Medulla oblongata (tissue), 1 donor: ENCODE data around the gene RNF8.
"Not testable (repeated sequence)": the region's sequence is repeated elsewhere in the genome, so short reads cannot be mapped to it uniquely, and the experiment has no call there.

Experiments used
- DNase-seq: peaks from one replicate; pipeline ENCODE4 v3.0.0-alpha.2; 2015; ENCODE audit errors: extremely low spot score

RNF8 gene

GRCh38 chr6:37321101-37321500, 32.7 kb upstream of the RNF8 start:
- no peak for DNase-seq

- DNase-seq: no peak
Observed at GRCh38 chr6:37321516-37322415, 32.0 kb upstream of the RNF8 start.

DNA sequence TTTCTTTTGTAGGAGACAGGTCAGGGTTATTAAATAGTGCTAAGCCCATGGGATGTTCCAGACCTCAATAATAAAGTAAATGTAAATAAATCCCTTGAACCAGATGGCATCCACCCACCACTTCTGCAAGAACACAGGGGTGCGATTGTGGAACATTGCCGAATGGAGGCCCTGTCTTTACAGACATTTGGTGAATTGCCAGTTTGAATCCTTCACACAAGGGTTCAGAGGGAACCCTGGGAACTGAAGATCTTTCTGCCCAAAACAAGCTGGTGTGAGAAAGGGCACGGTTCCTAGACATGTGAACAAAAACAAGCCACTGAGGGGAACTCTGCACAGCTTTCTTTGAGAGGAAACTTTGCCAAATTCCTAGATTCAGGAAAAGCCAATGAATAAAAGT, 30.2 kb upstream of the RNF8 start:
- peak; percentile 53 for DNase-seq

GRCh38 chr6:37324131-37325033, 29.4 kb upstream of the RNF8 start:
- DNase-seq: no peak

GRCh38 chr6:37330345-37330744, 23.4 kb upstream of the RNF8 start:
- DNase-seq: not testable (repeated sequence)

DNA sequence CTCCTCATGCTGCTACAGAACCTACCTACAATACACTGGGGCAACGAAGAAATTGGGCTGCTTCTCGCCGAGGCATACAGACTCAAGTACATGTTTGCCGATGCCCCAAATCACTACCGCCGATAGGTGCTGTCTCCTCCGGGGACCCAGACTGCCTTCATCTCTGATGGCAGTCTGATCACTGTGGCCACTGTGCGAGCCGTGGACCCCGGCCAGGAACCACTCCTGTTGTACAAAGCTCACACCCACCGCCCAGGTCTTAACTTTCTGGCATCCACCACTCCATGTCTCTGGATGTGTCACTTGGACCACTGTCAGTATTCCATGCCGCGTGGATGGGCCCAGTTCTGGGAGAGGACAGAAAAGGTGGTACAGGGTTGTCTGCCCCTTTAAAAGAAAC, 22.7 kb upstream of the RNF8 start:
- no peak for DNase-seq

DNA sequence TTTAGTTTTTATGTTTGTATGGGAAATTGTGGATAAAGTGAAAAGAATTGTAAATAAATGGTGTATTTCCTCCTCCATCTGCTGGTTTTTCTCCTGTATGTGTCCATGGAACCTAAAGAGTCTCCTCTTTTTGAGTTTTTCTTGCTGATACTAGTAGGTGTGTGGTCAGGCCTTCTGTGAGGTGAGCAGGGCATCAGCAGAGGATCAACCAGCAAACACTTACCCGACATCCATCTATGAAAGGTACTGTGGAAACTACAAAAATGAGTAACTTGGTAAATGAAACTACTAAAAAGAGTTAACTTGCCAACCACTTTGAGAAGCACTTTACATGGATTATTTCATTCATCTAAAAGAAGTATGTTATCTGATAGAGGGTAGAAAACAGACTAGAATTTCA, 20.9 kb upstream of the RNF8 start:
- DNase-seq: no peak

DNA sequence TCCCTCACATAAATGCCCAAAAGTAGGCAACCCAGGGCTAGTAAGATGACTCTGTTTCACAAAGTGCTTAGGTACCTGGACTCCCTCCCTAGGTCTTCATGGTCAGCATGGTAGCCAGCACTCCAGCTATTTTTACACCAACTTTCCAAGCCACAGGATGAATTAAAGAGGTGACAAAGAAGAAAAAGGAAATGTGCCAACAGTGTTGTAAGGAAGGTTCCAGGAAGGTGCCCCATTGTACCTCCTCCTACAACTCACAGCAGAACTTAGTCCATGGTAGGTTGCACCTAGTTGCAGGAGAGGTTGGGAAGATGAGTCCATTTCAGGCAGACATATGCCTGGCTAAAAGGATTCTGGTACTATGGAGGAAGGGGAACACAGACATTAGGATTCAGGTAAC, 19.7 kb upstream of the RNF8 start:
- DNase-seq: no peak

DNA sequence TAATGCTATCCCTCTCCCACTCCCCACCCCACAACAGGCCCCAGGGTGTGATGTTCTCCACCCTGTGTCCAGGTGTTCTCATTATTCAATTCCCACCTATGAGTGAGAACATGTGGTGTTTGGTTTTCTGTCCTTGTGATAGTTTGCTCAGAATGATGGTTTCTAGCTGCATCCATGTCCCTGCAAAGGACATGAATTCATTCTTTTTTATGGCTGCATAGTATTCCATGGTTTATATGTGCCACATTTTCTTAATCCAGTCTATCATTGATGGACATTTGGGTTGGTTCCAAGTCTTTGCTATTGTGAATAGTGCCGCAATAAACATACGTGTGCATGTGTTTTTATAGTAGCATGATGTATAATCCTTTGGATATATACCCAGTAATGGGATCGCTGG, 15.5 kb upstream of the RNF8 start:
- DNase-seq: not testable (repeated sequence)

DNA sequence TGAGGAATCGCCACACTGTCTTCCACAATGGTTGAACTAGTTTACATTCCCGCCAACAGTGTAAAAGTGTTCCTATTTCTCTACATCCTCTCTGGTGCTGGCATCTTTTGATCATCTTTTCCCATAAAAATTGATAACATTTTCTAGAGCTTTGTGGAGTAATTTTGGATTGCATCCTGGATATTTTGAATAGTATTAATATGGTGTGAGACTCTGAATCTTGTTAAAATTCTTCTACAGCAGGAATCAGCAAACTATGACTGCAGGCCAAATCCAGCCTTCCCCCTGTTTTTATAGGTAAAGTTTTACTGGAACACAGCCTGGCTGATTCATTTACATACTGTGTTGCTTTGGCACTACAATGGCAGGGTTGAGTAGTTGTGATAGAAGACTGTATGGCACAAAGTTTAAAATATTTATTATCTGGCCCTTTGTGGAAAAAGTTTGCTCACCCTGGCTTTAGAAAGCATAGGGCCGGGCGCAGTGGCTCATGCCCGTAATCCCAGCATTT, 15.0 kb upstream of the RNF8 start:
- no peak for DNase-seq

DNA sequence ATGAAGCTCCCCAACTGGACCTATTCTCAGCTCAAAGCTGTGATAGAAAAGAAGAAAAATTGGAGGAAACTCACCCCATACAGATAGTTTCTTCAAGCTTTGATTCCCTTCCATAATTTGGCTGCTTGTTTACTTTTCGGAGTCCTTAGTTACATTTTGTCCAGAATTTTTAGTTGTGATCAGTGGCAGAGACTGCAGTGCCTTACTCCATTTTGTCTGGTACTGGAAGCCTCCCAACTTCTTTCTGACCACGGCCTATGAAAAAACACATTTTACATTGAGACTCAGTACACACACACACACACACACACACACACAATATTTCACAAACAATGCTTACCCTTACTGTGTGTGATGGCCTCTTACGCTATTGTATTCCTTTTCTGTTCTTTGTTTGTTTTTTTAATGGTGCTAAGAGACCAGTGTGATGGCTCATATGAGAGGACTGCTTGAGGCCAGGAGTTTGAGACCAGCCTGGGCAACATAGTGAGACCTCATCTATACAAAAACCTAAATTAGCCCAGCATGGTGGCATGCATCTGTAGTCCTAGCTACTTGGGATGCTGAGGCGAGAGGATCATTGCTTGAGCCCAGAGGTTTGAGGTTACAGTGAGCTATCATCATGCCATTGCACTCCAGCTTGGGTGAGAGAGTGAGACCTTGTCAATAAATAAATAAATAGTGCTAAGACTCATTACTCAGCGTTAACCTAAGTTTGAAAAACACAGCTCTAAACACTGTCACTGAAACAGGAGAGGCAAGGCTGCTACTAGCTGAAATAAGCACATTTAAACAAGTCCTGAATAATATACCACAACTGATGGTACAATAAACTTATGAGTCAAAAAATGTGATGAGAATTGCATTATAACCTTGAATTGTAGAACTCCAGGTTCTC, 13.8 kb upstream of the RNF8 start:
- DNase-seq: no peak

DNA sequence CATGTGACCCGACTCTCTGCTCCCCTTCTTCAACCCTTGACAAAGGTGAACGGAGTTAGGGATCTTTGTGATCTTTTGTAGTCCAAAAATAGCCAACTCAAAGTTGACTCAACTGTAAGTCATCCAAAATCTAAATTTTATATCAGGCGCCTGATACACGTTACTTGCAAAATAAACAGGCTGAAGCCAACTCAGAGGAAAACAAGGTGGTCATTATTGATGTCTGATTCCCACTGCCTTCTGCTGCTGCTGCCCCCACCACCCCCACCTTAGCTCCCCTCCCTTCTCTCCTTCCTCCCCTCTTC, 13.2 kb upstream of the RNF8 start:
- no peak for DNase-seq

DNA sequence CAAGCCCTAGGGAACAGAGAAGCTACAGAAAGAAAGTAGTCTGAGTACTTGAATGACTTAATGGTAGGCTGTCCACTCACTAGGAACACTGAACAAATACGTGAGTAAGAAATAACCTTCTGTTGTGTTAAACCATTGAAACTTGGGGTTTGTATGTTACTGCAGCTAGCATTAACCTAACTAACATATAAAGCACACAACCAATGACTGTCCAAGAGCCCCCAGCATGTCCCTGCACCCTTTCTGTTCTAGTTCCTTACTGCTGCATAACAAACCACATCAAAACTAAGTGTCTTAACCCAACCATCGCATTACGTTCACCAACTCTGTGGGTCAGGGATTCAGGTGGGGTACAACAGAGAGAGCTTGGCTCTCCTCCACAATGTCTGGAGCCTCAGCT, 10.5 kb upstream of the RNF8 start:
- no peak for DNase-seq

DNA sequence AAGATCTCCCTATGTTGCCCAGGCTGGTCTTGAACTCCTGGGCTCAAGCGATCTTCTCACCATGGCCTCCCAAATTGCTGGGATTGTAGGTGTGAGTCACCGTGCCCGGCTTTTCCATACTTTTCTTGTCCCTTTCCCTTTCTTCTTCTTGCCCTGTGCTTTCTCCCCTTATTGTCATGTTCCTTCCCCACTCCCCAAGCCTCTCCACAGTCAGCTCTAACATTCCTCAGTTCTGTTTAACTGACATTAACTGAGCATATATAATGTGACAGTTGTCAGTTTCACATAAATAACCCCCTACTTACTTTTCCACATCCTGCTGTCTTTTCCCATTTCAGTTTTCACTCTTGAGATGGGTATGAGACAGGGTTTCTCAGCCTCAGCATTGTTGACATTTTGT, 9.5 kb upstream of the RNF8 start:
- DNase-seq: no peak

GRCh38 chr6:37345804-37346203, 8.0 kb upstream of the RNF8 start:
- DNase-seq: not testable (repeated sequence)

GRCh38 chr6:37347177-37347576, 6.6 kb upstream of the RNF8 start:
- no peak for DNase-seq

DNA sequence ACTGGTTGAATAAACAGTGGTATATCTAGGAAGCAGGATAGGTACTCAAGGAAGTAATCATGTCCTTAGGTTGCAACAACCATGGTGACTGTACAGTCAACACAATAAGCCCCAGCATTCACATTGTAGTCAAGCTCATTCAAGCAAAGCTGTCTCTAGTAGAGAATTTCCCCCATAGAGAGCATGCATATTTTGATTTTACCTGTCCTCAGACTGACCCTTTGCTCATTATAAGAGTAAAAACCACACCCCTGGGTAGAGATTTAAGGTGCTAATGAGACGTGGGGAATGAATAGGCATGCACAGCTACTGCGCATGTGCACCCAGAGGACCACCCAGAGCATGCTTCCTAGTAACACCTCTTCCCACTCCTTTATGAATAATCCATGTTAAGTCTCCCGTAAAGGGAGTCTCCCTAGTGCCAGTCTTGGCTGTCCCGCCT, 6.1 kb upstream of the RNF8 start:
- no peak for DNase-seq

DNA sequence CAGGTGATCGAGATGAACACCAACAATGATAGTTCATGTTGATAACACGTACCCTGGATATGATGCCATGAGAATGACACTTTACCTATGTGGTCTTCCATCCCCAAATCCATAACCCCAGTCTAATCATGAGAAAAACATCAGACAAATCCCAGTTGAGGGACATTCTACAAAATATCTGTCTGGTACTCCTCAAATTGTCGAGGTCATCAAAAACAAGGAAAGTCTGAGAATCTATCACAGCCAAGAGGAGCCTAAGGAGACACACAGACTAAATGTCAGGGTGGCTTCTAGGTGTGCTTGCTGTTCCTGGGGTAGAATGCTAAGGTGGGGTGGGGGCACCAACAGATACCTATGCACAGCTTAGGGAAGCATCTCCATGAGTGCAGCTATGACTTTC, 2.8 kb upstream of the RNF8 start:
- DNase-seq: no peak

DNA sequence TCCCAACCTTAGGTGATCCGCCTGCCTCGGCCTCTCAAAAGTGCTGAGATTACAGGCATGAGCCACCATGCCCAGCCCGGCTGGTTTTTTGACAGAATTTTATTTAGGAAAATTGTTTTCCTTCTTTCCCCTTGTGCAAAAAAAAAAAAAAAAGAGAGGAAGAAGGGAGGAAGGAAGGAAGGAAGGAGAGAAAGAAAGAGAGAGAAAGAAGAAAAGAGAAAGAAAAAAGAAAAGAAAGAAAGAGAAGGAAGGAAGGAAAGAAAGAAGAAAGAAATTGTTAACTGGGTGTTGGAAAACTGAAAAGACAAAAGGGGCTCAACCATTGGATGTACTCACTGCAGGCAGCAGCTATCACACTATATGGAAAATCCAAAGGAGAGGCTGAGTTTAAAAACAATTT, 1.4 kb upstream of the RNF8 start:
- no peak for DNase-seq

- DNase-seq: no peak
Observed at GRCh38 chr6:37354526-37355384, 972 bp downstream of the RNF8 start.

DNA sequence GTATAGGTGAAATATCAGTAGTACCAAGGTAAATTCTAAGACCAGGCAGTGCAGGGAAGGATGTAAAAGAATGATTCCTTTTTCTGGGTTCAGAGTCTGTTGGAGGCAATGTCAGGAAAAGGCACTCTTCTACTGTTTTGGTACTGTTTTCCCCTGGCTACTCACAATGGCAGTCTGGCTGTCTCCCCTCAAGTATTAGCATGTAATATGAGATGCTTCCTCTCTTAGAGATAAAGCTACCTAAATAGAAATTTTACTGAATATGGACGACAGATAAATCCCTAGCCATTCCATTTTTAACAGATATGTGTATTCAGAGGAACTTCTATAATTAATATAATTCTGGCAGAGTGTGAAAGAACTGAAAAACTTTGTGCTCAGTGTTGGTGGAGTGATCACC, 3.5 kb downstream of the RNF8 start:
- DNase-seq: no peak
